HG03571 (cell line): ENCODE data around the gene MOXD1.
"Not testable (repeated sequence)": the region's sequence is repeated elsewhere in the genome, so short reads cannot be mapped to it uniquely, and the experiment has no call there.

Source experiments
- ATAC-seq: cut with Tn5 transposase; IDR thresholded peaks from one replicate; pipeline ENCODE4 v1.9.1; 2021; ENCODE audit not compliant: unreplicated experiment

Gene MOXD1

GRCh38 chr6:132285004-132285780 is 116.1 kb downstream of the MOXD1 start:
- no peak for ATAC-seq

- ATAC-seq = no peak
These were observed 118.6 kb downstream of the MOXD1 start for GRCh38 chr6:132282696-132283095.

GRCh38 chr6:132280436-132280835 is 120.8 kb downstream of the MOXD1 start:
- ATAC-seq = no peak

GRCh38 chr6:132279592-132280139 is 121.6 kb downstream of the MOXD1 start:
- peak; percentile 93 for ATAC-seq

- ATAC-seq = no peak
These were observed 126.0 kb downstream of the MOXD1 start for GRCh38 chr6:132275066-132275970.

GRCh38 chr6:132272776-132273175 is 128.5 kb downstream of the MOXD1 start:
- ATAC-seq = no peak

- no peak for ATAC-seq
These were observed 130.4 kb downstream of the MOXD1 start for GRCh38 chr6:132270726-132271402.

- ATAC-seq = not testable (repeated sequence)
These were observed 132.6 kb downstream of the MOXD1 start for GRCh38 chr6:132268666-132269065.

GRCh38 chr6:132268209-132268608 is 133.1 kb downstream of the MOXD1 start:
- ATAC-seq = no peak

- ATAC-seq = no peak
These were observed 135.7 kb downstream of the MOXD1 start for GRCh38 chr6:132265451-132266097.

GRCh38 chr6:132264021-132264500 is 137.2 kb downstream of the MOXD1 start:
- no peak for ATAC-seq

GRCh38 chr6:132261354-132261753 is 139.9 kb downstream of the MOXD1 start:
- ATAC-seq = no peak

- ATAC-seq = no peak
These were observed 142.2 kb downstream of the MOXD1 start for GRCh38 chr6:132259070-132259469.

- ATAC-seq = no peak
These were observed 143.7 kb downstream of the MOXD1 start for GRCh38 chr6:132257561-132257960.

- ATAC-seq = no peak
These were observed 144.8 kb downstream of the MOXD1 start for GRCh38 chr6:132256457-132256856.

GRCh38 chr6:132253906-132254305 is 147.4 kb downstream of the MOXD1 start:
- no peak for ATAC-seq

GRCh38 chr6:132253211-132253610 is 148.1 kb downstream of the MOXD1 start:
- no peak for ATAC-seq

GRCh38 chr6:132252113-132252512 is 149.2 kb downstream of the MOXD1 start:
- ATAC-seq = no peak

GRCh38 chr6:132251711-132252110 is 149.6 kb downstream of the MOXD1 start:
- no peak for ATAC-seq

- ATAC-seq = no peak
These were observed 153.7 kb downstream of the MOXD1 start for GRCh38 chr6:132247381-132248159.
